Activated naive CD8-positive, alpha-beta T cell treated with anti-CD3 and anti-CD28 coated beads, Interleukin-2, amount 10 ng/mL, durations not matched to agents 7 days and 5 days (primary cell): ENCODE results near the gene MEOX2. TPM values are rescaled to one million over a fixed set of nuclear protein-coding genes. Genes with fewer than 3 reads are reported as not detected.

Experiments used
- ATAC-seq: fragments of 150-1000 bp; cut with Tn5 transposase; one replicate; pipeline ENCODE4 v1.10.0; 2021; ENCODE audit warnings: low read depth, moderate library complexity
- POLR2A ChIA-PET: fragments of 350-600 bp; sonication (Branson Sonifier 250); formaldehyde crosslinking; loops from one replicate; lab custom pipeline; 2021; ENCODE audit warnings: antibody characterized with exemption; lab: Charles Lee
- DNase-seq: peaks from one replicate; pipeline ENCODE4 v3.0.0; 2021
- H3K27ac Mint-ChIP-seq: one replicate; pipeline ENCODE4 v1.8.0; 2022; ENCODE audit warnings: mild to moderate bottlenecking, mixed read lengths
- H3K27me3 Mint-ChIP-seq: one replicate; pipeline ENCODE4 v1.8.0; 2022; ENCODE audit warnings: mild to moderate bottlenecking, moderate library complexity, mixed read lengths
- H3K36me3 Mint-ChIP-seq: one replicate; pipeline ENCODE4 v1.8.0; 2021; ENCODE audit warnings: mild to moderate bottlenecking, mixed read lengths
- H3K4me1 Mint-ChIP-seq: one replicate; pipeline ENCODE4 v1.8.0; 2021; ENCODE audit warnings: mixed read lengths
- H3K4me3 Mint-ChIP-seq: one replicate; pipeline ENCODE4 v1.8.0; 2022; ENCODE audit warnings: mild to moderate bottlenecking, moderate library complexity, mixed read lengths
- H3K9me3 Mint-ChIP-seq: one replicate; pipeline ENCODE4 v1.8.0; 2021; ENCODE audit warnings: mixed read lengths
- total RNA-seq, 2 experiments: library from RNA; stranded (reverse); gene quantifications; one replicate each; pipeline ENCODE4 v1.2.3, GENCODE V29; 2021

Gene MEOX2
- not detected for total RNA-seq

DNA sequence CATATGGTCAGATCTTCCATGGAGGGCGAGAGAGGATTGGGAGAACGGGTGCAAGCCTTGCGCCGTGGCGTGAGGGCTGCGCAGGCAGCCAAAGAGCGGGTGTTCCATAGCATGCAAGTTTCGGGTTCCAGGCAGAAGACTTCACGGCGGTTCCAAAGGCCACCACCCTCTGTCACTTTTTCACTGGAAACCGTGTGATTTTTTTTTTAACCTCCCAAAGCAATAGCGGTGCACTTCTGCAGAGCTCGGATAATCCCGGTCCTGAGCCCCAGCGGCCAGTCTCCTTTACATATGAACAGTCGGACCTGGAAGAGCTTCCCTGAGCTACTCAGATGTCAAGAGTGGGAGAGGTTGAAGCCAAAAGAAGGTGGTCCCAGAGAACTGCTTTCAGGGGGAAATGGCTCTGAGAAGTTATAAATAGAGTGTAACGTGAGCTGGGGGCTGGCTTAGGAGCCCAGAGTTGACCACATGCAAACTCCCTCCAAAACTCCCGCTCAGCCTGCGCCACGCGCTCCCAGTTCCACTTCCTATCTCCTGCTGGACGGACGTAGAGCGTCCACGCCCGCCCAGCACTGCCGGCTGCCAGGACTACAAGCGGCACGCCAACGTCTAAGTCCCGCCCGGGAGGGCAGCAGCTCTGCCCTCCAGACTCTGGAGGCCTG lies at the start of gene MEOX2:
Gene MEOX2, minus strand, starts transcription at position 389 of the 662 bp plus-strand sequence. Its CDS starts 281 bp downstream, at position 108.
- ATAC-seq (no peak), DNase-seq (no peak)
- POLR2A ChIA-PET = no interaction called here
- no peak within 1 kb of the TSS for H3K27ac Mint-ChIP-seq
- no peaks in the 10 kb centered on the region for H3K4me1 Mint-ChIP-seq
- peaks cover 38% of the 10 kb centered on the region for H3K27me3 Mint-ChIP-seq
- no peaks in the 10 kb centered on the region for H3K36me3 Mint-ChIP-seq
- no peak within 1 kb of the TSS for H3K4me3 Mint-ChIP-seq
- H3K9me3 Mint-ChIP-seq = no peaks in the 10 kb centered on the region

GRCh38 chr7:15729746-15730145 lies 43.3 kb upstream of the MEOX2 start:
- no peak for DNase-seq
- H3K27ac Mint-ChIP-seq = no peak overlapping the region
- no peak overlapping the region for H3K4me3 Mint-ChIP-seq
- POLR2A ChIA-PET = no interaction called here
- H3K4me1 Mint-ChIP-seq = no peaks in the 10 kb centered on the region
- no peak for ATAC-seq
- no peaks in the 10 kb centered on the region for H3K27me3 Mint-ChIP-seq
- no peaks in the 10 kb centered on the region for H3K9me3 Mint-ChIP-seq
- H3K36me3 Mint-ChIP-seq = no peaks in the 10 kb centered on the region

DNA sequence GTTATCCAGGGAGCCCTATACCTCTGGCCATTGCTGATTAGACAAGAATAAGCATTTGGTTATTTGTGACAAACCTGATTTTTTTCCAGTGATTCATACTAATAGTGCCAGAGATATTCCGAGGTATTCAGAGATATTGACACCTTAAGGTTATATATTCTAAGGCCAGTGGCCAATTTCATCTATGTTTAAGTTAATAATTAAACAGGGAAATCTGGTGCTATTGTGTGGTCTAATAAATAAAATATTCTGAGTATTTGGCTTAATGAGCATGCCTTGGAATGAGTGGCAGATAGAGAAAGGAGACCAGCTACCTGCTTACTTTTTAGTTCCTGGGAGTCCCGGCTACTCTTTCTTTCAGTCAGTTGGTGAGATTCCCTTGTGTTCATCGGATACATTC lies 38.6 kb upstream of the MEOX2 start:
- ATAC-seq (no peak), DNase-seq (no peak)
- H3K4me1 Mint-ChIP-seq = no peaks in the 10 kb centered on the region
- no peaks in the 10 kb centered on the region for H3K36me3 Mint-ChIP-seq
- no peak overlapping the region for H3K4me3 Mint-ChIP-seq
- no peak overlapping the region for H3K27ac Mint-ChIP-seq
- POLR2A ChIA-PET = no interaction called here
- H3K9me3 Mint-ChIP-seq = no peaks in the 10 kb centered on the region
- no peaks in the 10 kb centered on the region for H3K27me3 Mint-ChIP-seq

DNA sequence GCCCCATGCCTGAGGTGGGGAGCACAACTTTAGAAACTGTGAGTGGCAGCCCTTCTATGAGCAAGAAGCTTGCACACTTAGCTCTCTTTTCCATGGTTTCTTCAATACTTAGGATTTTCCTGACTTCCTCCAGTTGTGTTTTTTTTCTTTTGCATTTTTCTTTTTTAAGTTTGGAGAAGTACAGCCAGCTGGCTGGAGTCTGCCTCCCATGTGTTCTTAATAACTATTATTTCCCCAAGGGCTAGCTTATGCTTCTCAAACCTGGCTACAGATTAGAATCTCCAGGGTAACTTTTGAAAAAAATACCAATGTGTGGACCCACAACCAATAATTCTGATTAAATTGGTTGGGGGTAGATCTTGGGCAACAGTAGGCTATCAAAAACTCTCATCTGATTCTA lies 37.4 kb upstream of the MEOX2 start:
- DNase-seq (no peak), ATAC-seq (no peak)
- H3K27me3 Mint-ChIP-seq = no peaks in the 10 kb centered on the region
- H3K9me3 Mint-ChIP-seq = no peaks in the 10 kb centered on the region
- no peak overlapping the region for H3K4me3 Mint-ChIP-seq
- H3K36me3 Mint-ChIP-seq = no peaks in the 10 kb centered on the region
- no peak overlapping the region for H3K27ac Mint-ChIP-seq
- POLR2A ChIA-PET = no interaction called here
- H3K4me1 Mint-ChIP-seq = no peaks in the 10 kb centered on the region

DNA sequence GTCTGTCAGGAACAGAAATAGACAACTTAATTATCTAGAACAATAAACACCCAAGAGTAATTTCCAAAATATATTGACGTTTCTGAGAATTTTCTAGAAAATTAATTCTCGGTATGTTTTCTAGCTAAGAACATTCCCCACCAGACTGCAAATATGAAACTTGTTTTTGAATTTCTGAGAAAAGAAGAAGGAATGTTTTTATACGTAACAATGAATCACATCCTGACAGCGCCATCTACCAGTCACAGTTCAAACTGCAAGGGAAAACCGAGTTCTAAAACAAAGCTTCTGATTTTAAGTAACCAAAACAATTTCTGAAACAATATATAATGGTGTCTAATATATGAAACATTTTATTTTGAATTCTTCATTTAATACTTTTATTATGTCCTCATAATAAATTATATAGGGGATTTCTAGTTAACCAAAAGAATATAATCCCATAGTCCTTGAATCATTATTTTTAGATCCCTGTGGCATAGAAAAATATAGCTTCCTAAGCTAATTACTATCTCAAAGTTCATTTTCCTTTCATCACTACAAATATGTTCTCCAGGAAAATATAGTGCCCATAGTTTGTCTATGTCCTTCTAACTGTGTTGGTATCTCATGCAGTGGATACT lies 34.5 kb upstream of the MEOX2 start:
- H3K4me3 Mint-ChIP-seq = no peak overlapping the region
- H3K36me3 Mint-ChIP-seq = no peaks in the 10 kb centered on the region
- POLR2A ChIA-PET = no interaction called here
- H3K27ac Mint-ChIP-seq = no peak overlapping the region
- ATAC-seq (no peak), DNase-seq (no peak)
- no peaks in the 10 kb centered on the region for H3K27me3 Mint-ChIP-seq
- no peaks in the 10 kb centered on the region for H3K4me1 Mint-ChIP-seq
- no peaks in the 10 kb centered on the region for H3K9me3 Mint-ChIP-seq

GRCh38 chr7:15719311-15719710 lies 32.8 kb upstream of the MEOX2 start:
- Mint-ChIP-seq H3K27ac (no peak overlapping the region), H3K27me3 (no peaks in the 10 kb centered on the region), H3K4me1 (no peaks in the 10 kb centered on the region), H3K36me3 (no peaks in the 10 kb centered on the region), H3K9me3 (no peaks in the 10 kb centered on the region), H3K4me3 (no peak overlapping the region)
- POLR2A ChIA-PET = no interaction called here
- DNase-seq (no peak), ATAC-seq (no peak)

GRCh38 chr7:15715435-15715834 lies 29.0 kb upstream of the MEOX2 start:
- Mint-ChIP-seq H3K36me3 (no peaks in the 10 kb centered on the region), H3K27me3 (no peaks in the 10 kb centered on the region), H3K27ac (no peak overlapping the region), H3K4me3 (no peak overlapping the region), H3K9me3 (no peaks in the 10 kb centered on the region), H3K4me1 (no peaks in the 10 kb centered on the region)
- ATAC-seq (no peak), DNase-seq (no peak)
- POLR2A ChIA-PET = no interaction called here

GRCh38 chr7:15709978-15710377 lies 23.5 kb upstream of the MEOX2 start:
- no peaks in the 10 kb centered on the region for H3K36me3 Mint-ChIP-seq
- no peaks in the 10 kb centered on the region for H3K27me3 Mint-ChIP-seq
- H3K4me3 Mint-ChIP-seq = no peak overlapping the region
- peaks cover 2% of the 10 kb centered on the region for H3K4me1 Mint-ChIP-seq
- H3K27ac Mint-ChIP-seq = no peak overlapping the region
- ATAC-seq = no peak
- POLR2A ChIA-PET = no interaction called here
- no peak for DNase-seq
- H3K9me3 Mint-ChIP-seq = peaks cover 2% of the 10 kb centered on the region

DNA sequence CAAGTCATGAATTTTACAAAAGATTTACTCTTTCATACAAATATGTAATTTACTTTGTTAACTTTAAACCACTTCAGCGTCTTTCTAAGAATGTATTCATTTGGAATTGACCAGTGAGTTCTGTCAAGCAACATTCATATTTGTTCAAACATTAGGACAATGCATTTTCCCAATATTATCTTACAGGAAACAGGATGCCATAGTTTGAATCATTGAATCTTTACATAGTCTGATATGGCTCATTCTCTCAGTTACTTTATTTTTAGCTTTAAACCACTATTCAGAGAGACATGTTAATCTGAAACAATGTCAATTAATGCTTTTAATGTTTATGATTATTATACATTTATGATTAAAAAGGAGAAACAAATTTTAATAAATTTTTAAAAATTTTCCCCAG lies 21.1 kb upstream of the MEOX2 start:
- H3K9me3 Mint-ChIP-seq = peaks cover 2% of the 10 kb centered on the region
- H3K4me1 Mint-ChIP-seq = peaks cover 2% of the 10 kb centered on the region
- no peak for ATAC-seq
- H3K36me3 Mint-ChIP-seq = no peaks in the 10 kb centered on the region
- no peak overlapping the region for H3K4me3 Mint-ChIP-seq
- no peak overlapping the region for H3K27ac Mint-ChIP-seq
- H3K27me3 Mint-ChIP-seq = no peaks in the 10 kb centered on the region
- DNase-seq = no peak
- POLR2A ChIA-PET = no interaction called here

DNA sequence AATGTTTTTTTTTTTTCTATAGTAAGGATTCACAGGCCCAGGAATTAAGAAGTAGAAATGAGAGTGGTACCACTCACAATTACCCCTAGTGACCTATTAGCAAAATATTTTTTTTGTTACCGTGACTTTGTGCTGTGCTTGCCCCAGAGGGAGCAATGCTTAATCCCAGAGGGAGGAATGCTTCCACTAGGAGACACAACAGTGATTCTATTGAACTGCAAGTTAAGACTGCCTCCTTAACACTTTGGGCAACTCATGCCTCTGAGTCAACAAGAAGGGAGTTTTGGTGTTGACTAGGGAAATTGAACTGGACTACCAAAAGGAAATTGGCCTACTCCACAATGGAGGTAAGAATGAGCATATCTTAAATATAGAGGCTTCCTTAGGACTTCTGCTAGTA lies 17.2 kb upstream of the MEOX2 start:
- DNase-seq (no peak), ATAC-seq (no peak)
- H3K36me3 Mint-ChIP-seq = no peaks in the 10 kb centered on the region
- POLR2A ChIA-PET = no interaction called here
- no peaks in the 10 kb centered on the region for H3K9me3 Mint-ChIP-seq
- no peaks in the 10 kb centered on the region for H3K27me3 Mint-ChIP-seq
- H3K4me3 Mint-ChIP-seq = no peak overlapping the region
- no peaks in the 10 kb centered on the region for H3K4me1 Mint-ChIP-seq
- no peak overlapping the region for H3K27ac Mint-ChIP-seq

- ATAC-seq (no peak), DNase-seq (no peak)
- Mint-ChIP-seq H3K36me3 (no peaks in the 10 kb centered on the region), H3K27ac (no peak overlapping the region), H3K9me3 (no peaks in the 10 kb centered on the region), H3K4me3 (no peak overlapping the region), H3K27me3 (peaks cover 11% of the 10 kb centered on the region), H3K4me1 (no peaks in the 10 kb centered on the region)
- POLR2A ChIA-PET = no interaction called here
Measured at GRCh38 chr7:15692501-15693020, 6.1 kb upstream of the MEOX2 start.

DNA sequence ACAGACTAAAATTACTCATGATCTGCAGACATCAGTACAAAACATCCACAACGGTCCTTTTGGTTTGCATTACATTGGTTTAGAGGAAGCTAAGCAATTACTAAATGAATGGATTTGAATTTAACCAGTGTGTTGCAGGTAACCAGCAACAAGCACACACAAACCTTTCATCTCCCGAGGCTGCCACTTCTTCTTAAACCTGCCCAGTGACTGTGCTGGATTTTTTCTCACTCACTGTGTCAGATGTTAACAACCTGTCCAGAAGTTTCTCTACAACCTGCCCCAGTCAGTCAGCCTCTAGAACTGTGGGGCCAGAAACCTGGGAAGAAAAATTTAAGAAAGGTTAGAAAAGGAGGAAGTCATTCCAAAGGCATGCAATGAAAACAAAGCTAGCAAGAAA lies 2.4 kb upstream of the MEOX2 start:
- DNase-seq (no peak), ATAC-seq (no peak)
- Mint-ChIP-seq H3K36me3 (no peaks in the 10 kb centered on the region), H3K27ac (no peak overlapping the region), H3K9me3 (no peaks in the 10 kb centered on the region), H3K4me1 (no peaks in the 10 kb centered on the region), H3K4me3 (no peak overlapping the region), H3K27me3 (peaks cover 38% of the 10 kb centered on the region)
- POLR2A ChIA-PET = no interaction called here

GRCh38 chr7:15688279-15688626 lies 1.8 kb upstream of the MEOX2 start:
- DNase-seq (no peak), ATAC-seq (no peak)
- H3K9me3 Mint-ChIP-seq = no peaks in the 10 kb centered on the region
- peaks cover 38% of the 10 kb centered on the region for H3K27me3 Mint-ChIP-seq
- H3K36me3 Mint-ChIP-seq = no peaks in the 10 kb centered on the region
- no peak overlapping the region for H3K27ac Mint-ChIP-seq
- POLR2A ChIA-PET = no interaction called here
- no peak overlapping the region for H3K4me3 Mint-ChIP-seq
- H3K4me1 Mint-ChIP-seq = no peaks in the 10 kb centered on the region

GRCh38 chr7:15687546-15688278 lies 1.2 kb upstream of the MEOX2 start:
- Mint-ChIP-seq H3K4me1 (no peaks in the 10 kb centered on the region), H3K27me3 (peaks cover 38% of the 10 kb centered on the region), H3K36me3 (no peaks in the 10 kb centered on the region), H3K27ac (no peak overlapping the region), H3K9me3 (no peaks in the 10 kb centered on the region), H3K4me3 (no peak overlapping the region)
- no peak for ATAC-seq
- no peak for DNase-seq
- POLR2A ChIA-PET = no interaction called here
